ENCODE data around the gene SATB2. TPM values are rescaled to one million over a fixed set of nuclear protein-coding genes. Genes with fewer than 3 reads are reported as not detected.

SATB2 gene
- total RNA-seq: 3.9 TPM
- long read RNA-seq, partial matches to known transcripts: 5 of 6 reads
- long read RNA-seq, other reads (novel, unspliced or antisense): 1 of 6 reads

DNA sequence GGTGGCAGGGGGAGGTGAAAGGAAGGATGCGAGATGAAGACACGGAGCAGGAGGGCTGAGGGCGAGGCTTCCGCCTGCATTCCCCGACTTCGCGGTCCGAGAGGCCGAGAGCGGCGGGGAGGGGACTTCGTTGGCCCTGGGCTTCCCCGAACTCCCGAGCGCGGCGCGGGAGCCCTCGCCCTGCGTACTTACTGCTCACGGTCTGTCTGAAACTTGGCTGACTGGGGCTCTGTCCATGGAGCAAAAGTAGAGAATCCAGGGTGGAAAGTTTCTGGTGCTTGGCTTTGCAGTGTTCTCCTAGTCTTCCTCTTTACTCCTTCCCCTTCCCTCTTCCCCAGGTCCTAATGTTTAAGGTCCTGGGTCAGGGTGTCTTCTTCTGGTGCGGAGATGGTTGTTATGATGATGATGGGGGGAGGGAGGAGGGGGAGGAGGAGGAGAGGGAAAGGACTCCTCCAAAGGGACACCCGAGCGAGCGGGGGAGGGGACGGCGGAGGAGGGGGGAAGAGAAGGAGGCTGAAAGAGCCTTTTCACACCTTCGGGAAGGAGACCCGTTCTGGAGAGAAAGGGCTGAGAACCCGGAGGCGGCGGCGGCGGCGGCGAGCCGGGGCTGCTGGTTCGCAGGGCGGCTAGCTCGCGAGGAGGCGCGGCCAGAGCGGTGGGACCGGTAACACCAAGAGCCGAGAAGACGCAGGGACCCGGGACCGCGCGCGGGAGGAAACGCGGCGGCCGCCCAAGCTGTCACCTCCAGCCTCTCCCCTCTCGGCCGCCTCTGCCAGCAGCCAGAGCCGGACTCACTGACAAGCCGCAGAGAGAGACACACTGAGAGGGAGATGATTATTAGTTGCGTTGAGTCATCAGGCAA, at the start of gene SATB2:
Gene SATB2 (minus strand): TSS at position 793 of the 862 bp plus-strand sequence. CDS start 1,902 bp downstream, outside the sequence.
- Histone ChIP-seq H3K9me3 (no peaks in the 10 kb centered on the region), H3K4me3 (peak within 1 kb of the TSS; percentile 95), H3K36me3 (no peaks in the 10 kb centered on the region), H3K27me3 (peaks cover 76% of the 10 kb centered on the region), H3K27ac (peak within 1 kb of the TSS; percentile 63), H3K4me1 (peaks cover 26% of the 10 kb centered on the region)
- TF ChIP-seq, protein P1, sequence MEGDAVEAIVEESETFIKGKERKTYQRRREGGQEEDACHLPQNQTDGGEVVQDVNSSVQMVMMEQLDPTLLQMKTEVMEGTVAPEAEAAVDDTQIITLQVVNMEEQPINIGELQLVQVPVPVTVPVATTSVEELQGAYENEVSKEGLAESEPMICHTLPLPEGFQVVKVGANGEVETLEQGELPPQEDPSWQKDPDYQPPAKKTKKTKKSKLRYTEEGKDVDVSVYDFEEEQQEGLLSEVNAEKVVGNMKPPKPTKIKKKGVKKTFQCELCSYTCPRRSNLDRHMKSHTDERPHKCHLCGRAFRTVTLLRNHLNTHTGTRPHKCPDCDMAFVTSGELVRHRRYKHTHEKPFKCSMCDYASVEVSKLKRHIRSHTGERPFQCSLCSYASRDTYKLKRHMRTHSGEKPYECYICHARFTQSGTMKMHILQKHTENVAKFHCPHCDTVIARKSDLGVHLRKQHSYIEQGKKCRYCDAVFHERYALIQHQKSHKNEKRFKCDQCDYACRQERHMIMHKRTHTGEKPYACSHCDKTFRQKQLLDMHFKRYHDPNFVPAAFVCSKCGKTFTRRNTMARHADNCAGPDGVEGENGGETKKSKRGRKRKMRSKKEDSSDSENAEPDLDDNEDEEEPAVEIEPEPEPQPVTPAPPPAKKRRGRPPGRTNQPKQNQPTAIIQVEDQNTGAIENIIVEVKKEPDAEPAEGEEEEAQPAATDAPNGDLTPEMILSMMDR (IDR thresholded peaks at IDR 0.05): no peak
- DNase-seq (peak; percentile 63), ATAC-seq (no peak)
- intact Hi-C loops (cut with DNase I): no loop called here

DNA sequence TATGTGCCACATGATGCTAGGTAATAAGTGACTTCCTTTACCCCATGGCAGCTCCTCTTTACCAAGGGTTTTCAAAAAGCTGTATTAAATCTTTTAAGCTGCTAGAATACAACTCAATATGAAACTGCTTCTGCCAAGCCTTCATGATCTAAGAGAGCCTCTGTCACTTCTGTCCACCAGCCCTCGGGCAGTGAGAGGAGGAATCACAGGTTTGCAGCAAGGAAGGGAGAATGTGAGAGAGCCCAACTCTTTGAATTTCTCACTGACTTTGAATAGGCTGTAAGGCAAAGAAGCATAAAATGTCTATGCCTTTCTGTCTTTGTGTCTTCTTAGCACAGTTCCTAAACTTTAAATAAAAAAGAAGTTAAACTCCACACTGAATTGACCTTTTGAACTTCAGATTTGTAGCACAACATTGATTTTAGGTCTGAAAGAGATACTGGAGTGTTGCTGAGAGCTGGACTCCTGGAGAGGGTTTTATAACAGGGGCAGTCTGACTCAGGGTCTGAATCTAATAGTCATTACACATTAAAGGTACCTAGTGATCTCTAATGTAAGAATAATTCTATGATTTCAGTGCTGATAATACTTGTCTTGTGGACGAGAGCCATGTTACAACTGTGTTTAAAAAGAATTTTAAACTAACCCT, 48.1 kb upstream of the SATB2 start:
- peaks cover 9% of the 10 kb centered on the region for H3K27me3 ChIP-seq
- H3K9me3 ChIP-seq: no peaks in the 10 kb centered on the region
- no peak for DNase-seq
- TF ChIP-seq, protein P1 (IDR thresholded peaks at IDR 0.05): no peak
- H3K4me3 ChIP-seq: no peak overlapping the region
- ATAC-seq: no peak
- H3K27ac ChIP-seq: no peak overlapping the region
- intact Hi-C loops (cut with DNase I): no loop called here
- H3K4me1 ChIP-seq: no peaks in the 10 kb centered on the region
- H3K36me3 ChIP-seq: no peaks in the 10 kb centered on the region

DNA sequence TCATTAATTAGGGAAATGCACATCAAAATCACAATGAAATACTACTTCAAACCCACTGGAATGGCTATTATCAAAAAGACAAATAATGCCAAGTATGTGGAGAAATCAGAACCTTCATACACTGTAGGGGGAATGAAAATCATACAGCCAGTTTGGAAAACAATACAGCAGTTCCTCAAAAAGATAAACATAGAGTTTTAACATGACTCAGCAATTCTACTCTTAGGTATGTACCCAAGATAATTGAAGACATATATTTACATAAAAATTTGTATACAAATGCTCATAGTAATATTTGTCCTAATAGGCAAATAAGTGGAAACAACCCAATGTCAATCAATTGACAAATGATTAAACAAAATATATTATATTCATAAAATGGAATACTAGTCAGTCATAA, 45.4 kb upstream of the SATB2 start:
- no peak for DNase-seq
- H3K4me1 ChIP-seq: no peaks in the 10 kb centered on the region

DNA sequence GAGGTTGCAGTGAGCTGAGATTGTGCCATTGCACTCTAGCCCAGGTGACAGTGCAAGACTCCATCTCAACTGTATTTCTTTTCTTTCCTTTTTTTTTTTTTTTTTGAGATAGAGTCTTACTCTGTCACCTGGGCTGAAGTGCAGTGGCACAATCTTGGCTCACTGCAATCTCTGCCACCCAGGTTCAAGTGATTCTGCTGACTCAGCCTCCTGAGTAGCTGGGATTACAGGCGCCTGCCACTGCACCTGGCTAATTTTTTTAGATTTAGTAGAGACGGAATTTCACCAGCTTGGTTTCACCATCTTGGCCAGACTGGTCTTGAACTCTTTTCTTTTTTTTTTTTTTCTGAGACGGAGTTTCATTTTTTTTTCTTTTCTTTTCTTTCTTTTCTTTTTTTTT, 41.3 kb upstream of the SATB2 start:
- H3K27ac ChIP-seq: no peak overlapping the region
- TF ChIP-seq, protein P1 (IDR thresholded peaks at IDR 0.05): no peak
- no peaks in the 10 kb centered on the region for H3K4me1 ChIP-seq
- H3K4me3 ChIP-seq: no peak overlapping the region
- H3K9me3 ChIP-seq: no peaks in the 10 kb centered on the region
- DNase-seq (no peak), ATAC-seq (no peak)
- no peaks in the 10 kb centered on the region for H3K27me3 ChIP-seq
- no peaks in the 10 kb centered on the region for H3K36me3 ChIP-seq
- intact Hi-C loops (cut with DNase I): no loop called here

More for the DNA sequence above, 45.4 kb upstream of the SATB2 start:
- H3K9me3 ChIP-seq: no peaks in the 10 kb centered on the region
- no peaks in the 10 kb centered on the region for H3K36me3 ChIP-seq
- H3K4me3 ChIP-seq: no peak overlapping the region
- peaks cover 3% of the 10 kb centered on the region for H3K27me3 ChIP-seq
- intact Hi-C loops (cut with DNase I): no loop called here
- ATAC-seq: no peak
- no peak overlapping the region for H3K27ac ChIP-seq
- TF ChIP-seq, protein P1 (IDR thresholded peaks at IDR 0.05): no peak

DNA sequence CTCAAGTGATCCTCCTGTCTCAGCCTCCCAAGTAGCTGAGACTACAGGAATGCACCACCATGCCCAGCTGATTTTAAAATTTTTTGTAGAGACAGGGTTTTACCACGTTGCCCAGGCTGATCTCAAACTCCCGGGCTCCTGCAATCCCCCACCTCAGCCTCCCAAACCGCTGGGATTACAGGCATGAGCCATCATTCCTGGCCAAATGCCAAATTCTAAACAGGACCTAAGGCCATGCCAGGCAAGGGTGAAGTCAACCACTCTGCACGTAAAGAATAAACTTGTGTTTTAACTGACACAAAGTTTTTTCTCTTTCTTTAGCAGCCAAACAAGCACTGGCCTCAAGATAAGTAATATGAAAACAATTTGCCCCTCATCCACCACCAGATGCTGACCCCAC, 37.4 kb upstream of the SATB2 start:
- Histone ChIP-seq H3K36me3 (no peaks in the 10 kb centered on the region), H3K9me3 (no peaks in the 10 kb centered on the region), H3K27me3 (no peaks in the 10 kb centered on the region), H3K4me1 (no peaks in the 10 kb centered on the region), H3K27ac (no peak overlapping the region), H3K4me3 (no peak overlapping the region)
- intact Hi-C loops (cut with DNase I): no loop called here
- no peak for ATAC-seq
- no peak for DNase-seq
- TF ChIP-seq, protein P1 (IDR thresholded peaks at IDR 0.05): no peak

Measured in upper lobe of right lung (tissue), 1 donor.